Heart right ventricle (tissue), 16 donors: Measurements from ENCODE around the gene SLC4A8. TPM values are rescaled to one million over a fixed set of nuclear protein-coding genes. Genes with fewer than 3 reads are reported as not detected.

Source experiments
- ATAC-seq, 8 donors: fragments of 200-7000 bp; cut with Tn5 transposase; one replicate each; pipeline ENCODE4 v1.9.1; 2020; ENCODE audit warnings: mild to moderate bottlenecking in 8 of 8, moderate library complexity in 8 of 8, moderate number of reproducible peaks in 1 of 8
- DNase-seq, 2 donors: peaks; one replicate each; pipeline ENCODE4 v3.0.0-alpha.2; 2020
- H3K27ac ChIP-seq, 10 donors: fragments of 200-600 bp; sonication (generic) in 2 of 10; one replicate each; pipeline versions ENCODE4 v1.5.0 to v1.8.0; 2020 to 2022; ENCODE audit warnings: mild to moderate bottlenecking in 3 of 10
- H3K27me3 ChIP-seq, 7 donors: fragments of 200-600 bp; one replicate each; pipeline ENCODE4 v1.8.0; 2021 to 2022; ENCODE audit warnings: mild to moderate bottlenecking in 2 of 7
- H3K36me3 ChIP-seq, 9 donors: fragments of 200-600 bp; sonication (generic) in 1 of 9; one replicate each; pipeline versions ENCODE4 v1.5.0 to v1.8.0; 2020 to 2022; ENCODE audit warnings: mild to moderate bottlenecking in 2 of 9
- H3K4me1 ChIP-seq, 9 donors: fragments of 200-600 bp; sonication (generic) in 1 of 9; one replicate each; pipeline versions ENCODE4 v1.5.0 to v1.8.0; 2020 to 2022; ENCODE audit warnings: mild to moderate bottlenecking in 4 of 9
- H3K4me3 ChIP-seq, 10 donors: fragments of 200-600 bp; sonication (generic) in 2 of 10; one replicate each; pipeline versions ENCODE4 v1.5.0 to v1.8.0; 2020 to 2022; ENCODE audit warnings: mild to moderate bottlenecking in 7 of 10, moderate library complexity in 2 of 10
- H3K9me3 ChIP-seq, 11 donors: fragments of 200-600 bp in 10 of 11; sonication (generic) in 2 of 11; one replicate each; pipeline versions ENCODE4 v1.5.0 to v1.8.0; 2013 to 2022; ENCODE audit warnings: mild to moderate bottlenecking in 2 of 11, control low read depth in 1 of 11, moderate library complexity in 1 of 11
- CTCF ChIP-seq, 9 donors: fragments of 200-600 bp; sonication (generic) in 2 of 9; IDR thresholded peaks; one replicate each; pipeline versions ENCODE4 v1.5.0 to v1.8.0; 2021 to 2022; ENCODE audit warnings: antibody characterized with exemption in 9 of 9, mild to moderate bottlenecking in 5 of 9, moderate library complexity in 1 of 9
- WGBS, 2 donors: extraction: QIAGEN DNeasy Blood & Tissue Kit; methylation state at CpG; one replicate each; pipeline ENCODE4 v1.1.7; 2013; ENCODE audit warnings: inconsistent platforms in 1 of 2; 5-methylcytosine and 5-hydroxymethylcytosine counted together
- intact Hi-C, 10 donors: fragments of 100-400 bp; cut with DNase I; formaldehyde crosslinking; loops; one replicate each; pipeline versions ENCODE4 v1.11.1 to v1.14.2; 2022
- polyA plus RNA-seq, 2 donors: library from polyadenylated mRNA; stranded (reverse); fragments of 200-250 nt; gene quantifications; one replicate each; pipeline ENCODE4 v1.2.3, GENCODE V29; 2013
- total RNA-seq, 10 donors: library from RNA; stranded (reverse); fragmentation: NEBNext Ultra II Directional in 3 of 10; extraction: Animal tissue kit (Norgen Biotek cat#: 25700) in 3 of 10; gene quantifications; one replicate each; pipeline versions ENCODE4 v1.2.1 to v1.2.4, GENCODE V29; 2021 to 2023
- donor health status: Arrhythmogenic right ventricular cardiomyopathy.
- donor health status: ischemic (EF 13 %, LVEDD 7.1; RV severe dilation, severe dysfunction).
- donor health status: healthy with polysubstance abuse.
- donor health status: DM: no; HTN: yes; CAD: no.
- donor health status: DM: no; HTN: no; CAD: no.
- donor health status: ischemic (EF 25% LVEDD 6.9; RV normal size, moderate dysfunction).
- donor health status: ischemic (EF 25% LVEDD 5.7; RV mildly dilated, moderate dysfunction).
- donor health status: healthy.
- donor health status: DM: yes; HTN: yes; CAD: no.
- donor health status: Ischemic cardiomyopathy.
- donor health status: ischemic (EF 35%, LVEDD 5.7; RV mildly dilated, moderate dysfunction).
- donor health status: nonischemic (EF 11% LVEDD 7.7; RV severe dilation, severe dysfunction).
- donor health status: DM: yes; HTN: yes; CAD: no.
- donor health status: PGD.
- donor health status: ischemic (EF 29% LVEDD 5.4; RV normal size, mild dysfunction).
- donor health status: nonischemic (EF 23%, LVEDD 6.1; RV moderate dilation, normal function).

SLC4A8 gene
- total and polyA plus RNA-seq, 12 donors, result 0.12 to 1.8 (median 0.58) TPM

GRCh38 chr12:51480978-51481377 is 56.3 kb downstream of the SLC4A8 start:
- ATAC-seq, result no peak
- no peaks in the 10 kb centered on the region for H3K9me3 ChIP-seq
- 58 to 73% methylated on average over 3 of the region's 3 CpGs for WGBS, 2 donors
- peaks cover 0 to 3% (median 0%) of the 10 kb centered on the region in 9 donors for H3K4me1 ChIP-seq
- no peaks in the 10 kb centered on the region for H3K27me3 ChIP-seq
- no peak overlapping the region for H3K4me3 ChIP-seq
- DNase-seq, result no peak
- no peak overlapping the region for H3K27ac ChIP-seq
- TF ChIP-seq CTCF (IDR thresholded peaks at IDR 0.05), result no peak
- intact Hi-C loops, result no loop called here
- no peaks in the 10 kb centered on the region for H3K36me3 ChIP-seq

GRCh38 chr12:51482929-51483697 is 58.5 kb downstream of the SLC4A8 start:
- Histone ChIP-seq H3K27me3 (no peaks in the 10 kb centered on the region), H3K4me1 (peaks cover 0 to 3% (median 0%) of the 10 kb centered on the region in 9 donors), H3K9me3 (no peaks in the 10 kb centered on the region), H3K27ac (peak overlapping the region in 1 of 10 donors; percentile 17), H3K36me3 (no peaks in the 10 kb centered on the region), H3K4me3 (no peak overlapping the region)
- 61 to 67% methylated on average over 3 of the region's 3 CpGs for WGBS, 2 donors
- intact Hi-C loops, result no loop called here
- no peak for TF ChIP-seq CTCF (IDR thresholded peaks at IDR 0.05)
- no peak for ATAC-seq
- DNase-seq, result no peak

GRCh38 chr12:51484119-51484518 is 59.5 kb downstream of the SLC4A8 start:
- H3K9me3 ChIP-seq, result no peaks in the 10 kb centered on the region
- H3K4me3 ChIP-seq, result no peak overlapping the region
- H3K36me3 ChIP-seq, result no peaks in the 10 kb centered on the region
- TF ChIP-seq CTCF (IDR thresholded peaks at IDR 0.05), result no peak
- DNase-seq, result no peak
- H3K27me3 ChIP-seq, result no peaks in the 10 kb centered on the region
- intact Hi-C loops, result no loop called here
- no peak for ATAC-seq
- no peak overlapping the region for H3K27ac ChIP-seq
- 81 to 89% methylated on average over 3 of the region's 3 CpGs for WGBS, 2 donors
- H3K4me1 ChIP-seq, result peaks cover 0 to 3% (median 0%) of the 10 kb centered on the region in 9 donors

GRCh38 chr12:51488281-51488680 is 63.6 kb downstream of the SLC4A8 start:
- Histone ChIP-seq H3K4me3 (no peak overlapping the region), H3K4me1 (no peaks in the 10 kb centered on the region), H3K27ac (no peak overlapping the region), H3K9me3 (no peaks in the 10 kb centered on the region), H3K27me3 (no peaks in the 10 kb centered on the region), H3K36me3 (no peaks in the 10 kb centered on the region)
- DNase-seq, result no peak
- intact Hi-C loops, result no loop called here
- TF ChIP-seq CTCF (IDR thresholded peaks at IDR 0.05), result no peak
- ATAC-seq, result no peak
